GM12872 (cell line): ENCODE data around the gene MDP1.

Experiments
- CTCF ChIP-seq: IDR thresholded peaks from 3 replicates; pipeline ENCODE4 v1.5.1; 2011; ENCODE audit warnings: low read depth, mild to moderate bottlenecking, low read length, moderate library complexity; ENCODE audit not compliant: insufficient read depth

Gene MDP1

GRCh38 chr14:24255931-24256711, 40.3 kb upstream of the MDP1 start:
- no peak for TF ChIP-seq CTCF

GRCh38 chr14:24255438-24255837, 39.6 kb upstream of the MDP1 start:
- TF ChIP-seq CTCF = no peak

- TF ChIP-seq CTCF = no peak
These were observed 38.9 kb upstream of the MDP1 start for GRCh38 chr14:24254630-24255392.

- TF ChIP-seq CTCF = no peak
These were observed 38.1 kb upstream of the MDP1 start for GRCh38 chr14:24253936-24254335.

GRCh38 chr14:24252289-24253124, 36.6 kb upstream of the MDP1 start:
- no peak for TF ChIP-seq CTCF

- TF ChIP-seq CTCF = no peak
These were observed 36.0 kb upstream of the MDP1 start for GRCh38 chr14:24251880-24252288.

- no peak for TF ChIP-seq CTCF
These were observed 34.5 kb upstream of the MDP1 start for GRCh38 chr14:24250354-24250753.
